Parathyroid adenoma (tissue), 2 donors: ENCODE data around the gene SLC39A1.
A peak's percentile ranks its signal among the peaks of the same experiment; 100 is the strongest.

Source experiments
- H2AFZ ChIP-seq: fragments of 300-600 bp; sonication (generic); one replicate; pipeline ENCODE4 v1.7.0; 2017; ENCODE audit warnings: antibody characterized with exemption, mild to moderate bottlenecking
- H3K27ac ChIP-seq: fragments of 300-600 bp; sonication (generic); one replicate; pipeline ENCODE4 v1.7.0; 2017
- H3K27me3 ChIP-seq: fragments of 300-600 bp; sonication (generic); one replicate; pipeline ENCODE4 v1.7.0; 2017; ENCODE audit warnings: low read length; ENCODE audit not compliant: control insufficient read depth, insufficient read depth
- H3K36me3 ChIP-seq: fragments of 300-600 bp; sonication (generic); one replicate; pipeline ENCODE4 v1.7.0; 2017; ENCODE audit warnings: low read length; ENCODE audit not compliant: control insufficient read depth, insufficient read depth
- H3K4me1 ChIP-seq: fragments of 300-600 bp; sonication (generic); one replicate; pipeline ENCODE4 v1.7.0; 2017; ENCODE audit warnings: control low read depth
- H3K4me2 ChIP-seq: fragments of 300-600 bp; sonication (generic); one replicate; pipeline ENCODE4 v1.7.0; 2017; ENCODE audit warnings: low read length
- H3K4me3 ChIP-seq: fragments of 300-600 bp; sonication (generic); one replicate; pipeline ENCODE4 v1.7.0; 2017; ENCODE audit warnings: low read depth, low read length
- H3K79me2 ChIP-seq: fragments of 300-600 bp; sonication (generic); one replicate; pipeline ENCODE4 v1.7.0; 2017; ENCODE audit warnings: control low read depth
- H3K9ac ChIP-seq: fragments of 300-600 bp; sonication (generic); one replicate; pipeline ENCODE4 v1.7.0; 2017; ENCODE audit warnings: mild to moderate bottlenecking
- H3K9me3 ChIP-seq: fragments of 300-600 bp; sonication (generic); one replicate; pipeline ENCODE4 v1.7.0; 2017; ENCODE audit warnings: low read length; ENCODE audit not compliant: control insufficient read depth
- CTCF ChIP-seq: fragments of 300-600 bp; sonication (generic); IDR thresholded peaks from one replicate; pipeline ENCODE4 v1.7.0; 2017; ENCODE audit warnings: antibody characterized with exemption, mild to moderate bottlenecking
- donor health status: primary hyperparathyroidism.

The SLC39A1 gene

GRCh38 chr1:153956997-153957715 is 6.2 kb downstream of the SLC39A1 start:
- Histone ChIP-seq H2AFZ (no peak overlapping the region), H3K27ac (no peak overlapping the region), H3K4me2 (peak overlapping the region; percentile 80), H3K9ac (no peak overlapping the region), H3K4me1 (peaks cover 7% of the 10 kb centered on the region), H3K36me3 (no peaks in the 10 kb centered on the region), H3K79me2 (peaks cover 20% of the 10 kb centered on the region), H3K9me3 (no peaks in the 10 kb centered on the region), H3K4me3 (peak overlapping the region; percentile 92), H3K27me3 (no peaks in the 10 kb centered on the region)
- no peak for TF ChIP-seq CTCF

GRCh38 chr1:153954826-153955225 is 8.5 kb downstream of the SLC39A1 start:
- no peak overlapping the region for H3K4me3 ChIP-seq
- no peak overlapping the region for H3K9ac ChIP-seq
- no peak overlapping the region for H2AFZ ChIP-seq
- H3K27me3 ChIP-seq, result no peaks in the 10 kb centered on the region
- H3K4me2 ChIP-seq, result no peak overlapping the region
- TF ChIP-seq CTCF, result no peak
- no peaks in the 10 kb centered on the region for H3K9me3 ChIP-seq
- H3K4me1 ChIP-seq, result peaks cover 7% of the 10 kb centered on the region
- H3K27ac ChIP-seq, result no peak overlapping the region
- H3K79me2 ChIP-seq, result peaks cover 20% of the 10 kb centered on the region
- no peaks in the 10 kb centered on the region for H3K36me3 ChIP-seq

- H3K4me2 ChIP-seq, result no peak overlapping the region
- peaks cover 7% of the 10 kb centered on the region for H3K4me1 ChIP-seq
- H3K4me3 ChIP-seq, result no peak overlapping the region
- H3K9me3 ChIP-seq, result no peaks in the 10 kb centered on the region
- H2AFZ ChIP-seq, result no peak overlapping the region
- TF ChIP-seq CTCF, result no peak
- no peaks in the 10 kb centered on the region for H3K36me3 ChIP-seq
- H3K79me2 ChIP-seq, result peaks cover 20% of the 10 kb centered on the region
- no peaks in the 10 kb centered on the region for H3K27me3 ChIP-seq
- no peak overlapping the region for H3K27ac ChIP-seq
- no peak overlapping the region for H3K9ac ChIP-seq
Measured at GRCh38 chr1:153953859-153954365, 9.4 kb downstream of the SLC39A1 start.

GRCh38 chr1:153951801-153952200 is 11.5 kb downstream of the SLC39A1 start:
- Histone ChIP-seq H3K79me2 (peaks cover 9% of the 10 kb centered on the region), H2AFZ (no peak overlapping the region), H3K27me3 (no peaks in the 10 kb centered on the region), H3K4me2 (no peak overlapping the region), H3K36me3 (no peaks in the 10 kb centered on the region), H3K9ac (no peak overlapping the region), H3K9me3 (no peaks in the 10 kb centered on the region), H3K27ac (no peak overlapping the region), H3K4me1 (peaks cover under 1% of the 10 kb centered on the region), H3K4me3 (no peak overlapping the region)
- no peak for TF ChIP-seq CTCF

- no peak for TF ChIP-seq CTCF
- H3K27ac ChIP-seq, result no peak overlapping the region
- H3K27me3 ChIP-seq, result no peaks in the 10 kb centered on the region
Measured at GRCh38 chr1:153951183-153951582, 12.2 kb downstream of the SLC39A1 start.

More at GRCh38 chr1:153951183-153951582, 12.2 kb downstream of the SLC39A1 start:
- Histone ChIP-seq H2AFZ (no peak overlapping the region), H3K9ac (no peak overlapping the region), H3K4me2 (no peak overlapping the region), H3K79me2 (peaks cover 5% of the 10 kb centered on the region), H3K36me3 (no peaks in the 10 kb centered on the region), H3K4me1 (no peaks in the 10 kb centered on the region), H3K9me3 (no peaks in the 10 kb centered on the region), H3K4me3 (no peak overlapping the region)
